ENCODE data around the gene PDIA6. TPM values are rescaled to one million over a fixed set of nuclear protein-coding genes. Genes with fewer than 3 reads are reported as not detected.
A peak's percentile ranks its signal among the peaks of the same experiment; 100 is the strongest.

The PDIA6 gene
- total and polyA plus RNA-seq, 7 experiments from 2014 or later, result 24.3 to 173 (median 49.6) TPM

DNA sequence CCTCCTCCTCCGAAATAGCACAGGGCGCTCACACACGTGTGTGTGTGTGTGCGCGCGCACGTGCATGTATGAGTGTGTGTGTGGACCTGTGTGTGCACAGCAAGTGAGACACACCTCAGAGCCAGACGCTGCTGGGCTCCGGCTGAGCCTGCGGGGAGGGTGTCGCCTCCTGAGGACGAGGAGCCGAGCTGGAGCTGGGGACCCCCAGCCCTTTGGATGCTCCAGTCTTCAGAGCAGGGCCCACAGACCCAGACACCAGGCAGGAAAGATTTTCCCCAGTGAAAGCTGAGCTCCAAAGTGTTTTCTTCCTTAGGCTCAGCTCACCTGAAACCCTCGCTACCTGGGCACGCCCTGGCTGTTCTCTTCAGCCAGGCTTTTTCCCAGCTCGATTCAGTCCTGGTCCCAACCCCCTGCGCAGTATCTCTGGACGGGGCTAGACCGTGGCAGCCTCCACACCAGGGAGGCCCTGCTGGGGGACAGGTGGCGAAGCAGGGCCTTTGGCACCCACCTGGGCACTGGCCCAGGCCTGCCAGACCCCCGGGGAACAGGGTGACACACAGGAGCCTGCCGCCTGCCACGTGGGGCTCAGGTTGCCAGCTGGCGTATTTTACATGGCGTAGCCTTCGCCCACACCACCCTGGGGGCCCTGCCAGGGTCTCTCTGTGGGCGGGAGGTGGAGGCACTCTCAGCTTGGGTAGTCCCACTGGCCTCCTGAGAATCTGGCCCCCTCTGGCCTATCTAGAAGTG is 36.2 kb downstream of the PDIA6 start:
- Mint-ChIP-seq H3K9me3 (no peaks in the 10 kb centered on the region), H3K4me1 (peaks cover 0 to 2% (median 0%) of the 10 kb centered on the region in 7 donors), H3K4me3 (no peak overlapping the region), H3K27me3 (no peaks in the 10 kb centered on the region), H3K27ac (no peak overlapping the region), H3K36me3 (peaks cover 0 to 18% (median 3%) of the 10 kb centered on the region in 5 donors)
- Histone ChIP-seq H3K36me3 (ENCODE audit: control insufficient read depth in 2 of 3, insufficient read depth in 3 of 3, low read length in 3 of 3) (peaks cover 0 to 25% (median 0%) of the 10 kb centered on the region in 3 experiments), H3K9me3 (ENCODE audit: control insufficient read depth in 2 of 3, low read length in 3 of 3) (no peaks in the 10 kb centered on the region), H3K4me3 (ENCODE audit: low read length) (no peak overlapping the region), H3K27me3 (ENCODE audit: control insufficient read depth in 2 of 2, insufficient read depth in 2 of 2, low read length in 2 of 2) (no peaks in the 10 kb centered on the region), H3K4me1 (ENCODE audit: control insufficient read depth in 2 of 2, insufficient read depth in 2 of 2, low read length in 2 of 2) (no peaks in the 10 kb centered on the region), H3K27ac (ENCODE audit: low read depth, low read length) (no peak overlapping the region)
- CTCF ChIA-PET, result no interaction called here
- POLR2A ChIA-PET, result no interaction called here
- intact Hi-C loops (cut with micrococcal nuclease), result no loop called here
- no peak for DNase-seq
- no peak for ATAC-seq

DNA sequence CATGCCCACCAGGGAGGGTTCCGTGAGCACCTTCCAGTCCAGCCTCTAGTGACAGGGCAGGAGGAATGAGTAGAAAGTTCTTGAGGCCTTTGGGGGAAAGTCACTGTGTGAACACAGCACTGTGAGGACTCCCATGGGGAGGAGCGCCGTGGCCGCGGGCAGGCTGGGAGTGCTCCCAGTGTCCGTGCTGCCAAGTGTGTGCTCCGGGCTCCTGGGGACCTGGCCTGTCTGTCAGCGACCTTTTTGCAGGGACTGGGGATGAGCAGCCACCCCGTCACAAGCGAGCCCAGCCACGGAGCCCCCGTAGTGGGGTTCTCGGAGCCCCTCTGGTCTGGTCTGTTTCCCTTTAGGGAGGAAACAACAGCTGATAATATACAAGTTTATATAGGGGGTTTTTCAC is 36.8 kb downstream of the PDIA6 start:
- no peaks in the 10 kb centered on the region for H3K4me1 ChIP-seq (ENCODE audit: control insufficient read depth in 2 of 2, insufficient read depth in 2 of 2, low read length in 2 of 2)
- POLR2A ChIA-PET, result no interaction called here
- CTCF ChIA-PET, result no interaction called here
- Mint-ChIP-seq H3K36me3 (peaks cover 0 to 17% (median 3%) of the 10 kb centered on the region in 5 donors), H3K4me3 (no peak overlapping the region), H3K27me3 (no peaks in the 10 kb centered on the region), H3K27ac (no peak overlapping the region), H3K9me3 (no peaks in the 10 kb centered on the region), H3K4me1 (peaks cover 0 to 2% (median 0%) of the 10 kb centered on the region in 7 donors)
- intact Hi-C loops (cut with micrococcal nuclease), result no loop called here
- no peaks in the 10 kb centered on the region for H3K27me3 ChIP-seq (ENCODE audit: control insufficient read depth in 2 of 2, insufficient read depth in 2 of 2, low read length in 2 of 2)
- no peak for DNase-seq
- no peaks in the 10 kb centered on the region for H3K9me3 ChIP-seq (ENCODE audit: control insufficient read depth in 2 of 3, low read length in 3 of 3)
- no peak overlapping the region for H3K27ac ChIP-seq (ENCODE audit: low read depth, low read length)
- H3K36me3 ChIP-seq (ENCODE audit: control insufficient read depth in 2 of 3, insufficient read depth in 3 of 3, low read length in 3 of 3), result peaks cover 0 to 20% (median 0%) of the 10 kb centered on the region in 3 experiments
- ATAC-seq, result no peak
- no peak overlapping the region for H3K4me3 ChIP-seq (ENCODE audit: low read length)

DNA sequence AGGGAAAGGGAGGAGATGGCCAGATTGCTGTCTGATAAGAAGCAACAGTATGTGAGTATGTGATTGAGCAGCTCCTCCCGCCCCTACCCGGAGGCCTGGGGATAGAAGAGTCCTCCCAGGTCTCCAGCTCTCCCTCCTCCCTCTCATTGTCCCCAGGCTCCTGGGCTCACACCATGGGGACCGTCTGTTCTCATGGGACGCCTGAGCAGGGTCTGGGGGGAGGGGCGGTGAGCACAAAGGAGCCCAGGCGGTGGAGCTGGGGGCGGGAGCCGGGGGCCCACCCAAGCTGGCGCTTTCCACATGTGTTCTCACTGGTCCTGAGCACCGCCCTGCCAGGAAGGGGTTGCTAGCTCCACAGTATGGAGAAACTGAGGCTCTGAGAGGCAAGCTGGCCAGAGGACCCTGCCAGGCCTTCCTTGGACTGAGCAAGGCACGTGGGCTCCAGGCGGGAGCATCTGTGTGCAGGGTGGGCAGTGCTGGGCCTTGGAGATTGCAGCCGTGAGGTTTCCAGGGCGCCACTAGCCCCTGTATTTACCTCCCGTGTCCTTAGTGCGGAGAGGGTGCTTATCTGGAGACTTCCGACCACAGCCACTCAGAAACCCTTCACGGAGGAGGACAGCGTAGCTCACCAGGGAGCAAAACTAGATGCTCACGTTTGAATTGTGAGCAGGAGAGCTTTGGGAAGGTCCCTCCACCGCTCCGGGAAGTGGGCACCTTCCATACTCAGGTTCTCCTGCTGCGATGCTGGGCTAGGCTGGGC is 37.4 kb downstream of the PDIA6 start:
- intact Hi-C loops (cut with micrococcal nuclease), result no loop called here
- POLR2A ChIA-PET, result no interaction called here
- H3K9me3 ChIP-seq (ENCODE audit: control insufficient read depth in 2 of 3, low read length in 3 of 3), result no peaks in the 10 kb centered on the region
- ATAC-seq, result no peak
- no peak overlapping the region for H3K4me3 ChIP-seq (ENCODE audit: low read length)
- Mint-ChIP-seq H3K9me3 (no peaks in the 10 kb centered on the region), H3K4me1 (peaks cover 0 to 2% (median 0%) of the 10 kb centered on the region in 7 donors), H3K36me3 (peaks cover 0 to 12% (median under 1%) of the 10 kb centered on the region in 5 donors), H3K27me3 (no peaks in the 10 kb centered on the region), H3K27ac (peak overlapping the region in 1 of 9 donors; percentile 23), H3K4me3 (no peak overlapping the region)
- H3K27ac ChIP-seq (ENCODE audit: low read depth, low read length), result no peak overlapping the region
- no peaks in the 10 kb centered on the region for H3K4me1 ChIP-seq (ENCODE audit: control insufficient read depth in 2 of 2, insufficient read depth in 2 of 2, low read length in 2 of 2)
- no peaks in the 10 kb centered on the region for H3K27me3 ChIP-seq (ENCODE audit: control insufficient read depth in 2 of 2, insufficient read depth in 2 of 2, low read length in 2 of 2)
- H3K36me3 ChIP-seq (ENCODE audit: control insufficient read depth in 2 of 3, insufficient read depth in 3 of 3, low read length in 3 of 3), result peaks cover 0 to 14% (median 0%) of the 10 kb centered on the region in 3 experiments
- no peak for DNase-seq
- CTCF ChIA-PET, result no interaction called here

DNA sequence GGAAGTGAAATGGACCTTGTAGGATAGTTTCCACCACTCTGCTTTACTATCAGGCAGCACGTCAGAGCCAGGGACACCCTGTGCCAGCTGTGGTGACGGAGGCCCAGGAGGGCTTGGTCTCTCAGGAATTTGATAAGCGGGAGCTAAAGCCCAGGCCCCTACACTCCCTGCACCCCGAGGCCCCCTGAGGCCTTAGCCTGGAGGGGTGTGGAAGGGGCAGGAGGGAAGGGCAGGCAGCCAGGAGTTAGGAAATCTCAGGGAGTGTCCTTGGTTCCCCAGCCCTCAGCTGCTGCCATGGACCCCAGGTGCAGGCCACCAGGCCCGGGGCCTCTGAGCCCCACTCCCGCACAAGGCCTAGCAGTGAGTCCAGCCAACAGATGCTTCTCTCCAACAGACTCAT is 38.2 kb downstream of the PDIA6 start:
- H3K27ac Mint-ChIP-seq, result no peak overlapping the region
- no peaks in the 10 kb centered on the region for H3K9me3 ChIP-seq (ENCODE audit: control insufficient read depth in 2 of 3, low read length in 3 of 3)
- H3K27me3 Mint-ChIP-seq, result no peaks in the 10 kb centered on the region
- no peaks in the 10 kb centered on the region for H3K4me1 ChIP-seq (ENCODE audit: control insufficient read depth in 2 of 2, insufficient read depth in 2 of 2, low read length in 2 of 2)
- H3K4me3 ChIP-seq (ENCODE audit: low read length), result no peak overlapping the region
- H3K9me3 Mint-ChIP-seq, result no peaks in the 10 kb centered on the region
- peaks cover 0 to 7% (median 0%) of the 10 kb centered on the region in 5 donors for H3K36me3 Mint-ChIP-seq
- no peak overlapping the region for H3K27ac ChIP-seq (ENCODE audit: low read depth, low read length)
- peaks cover 0 to 2% (median 0%) of the 10 kb centered on the region in 7 donors for H3K4me1 Mint-ChIP-seq
- DNase-seq (no peak), ATAC-seq (no peak)
- H3K36me3 ChIP-seq (ENCODE audit: control insufficient read depth in 2 of 3, insufficient read depth in 3 of 3, low read length in 3 of 3), result peaks cover 0 to 9% (median 0%) of the 10 kb centered on the region in 3 experiments
- no peaks in the 10 kb centered on the region for H3K27me3 ChIP-seq (ENCODE audit: control insufficient read depth in 2 of 2, insufficient read depth in 2 of 2, low read length in 2 of 2)
- POLR2A ChIA-PET, result no interaction called here
- H3K4me3 Mint-ChIP-seq, result no peak overlapping the region
- intact Hi-C loops (cut with micrococcal nuclease), result no loop called here
- CTCF ChIA-PET, result interaction anchor here (0.6 kb wide), 1 partner anchor 8 kb away, joined by 3 read pairs; no protein-coding TSS in a partner anchor

DNA sequence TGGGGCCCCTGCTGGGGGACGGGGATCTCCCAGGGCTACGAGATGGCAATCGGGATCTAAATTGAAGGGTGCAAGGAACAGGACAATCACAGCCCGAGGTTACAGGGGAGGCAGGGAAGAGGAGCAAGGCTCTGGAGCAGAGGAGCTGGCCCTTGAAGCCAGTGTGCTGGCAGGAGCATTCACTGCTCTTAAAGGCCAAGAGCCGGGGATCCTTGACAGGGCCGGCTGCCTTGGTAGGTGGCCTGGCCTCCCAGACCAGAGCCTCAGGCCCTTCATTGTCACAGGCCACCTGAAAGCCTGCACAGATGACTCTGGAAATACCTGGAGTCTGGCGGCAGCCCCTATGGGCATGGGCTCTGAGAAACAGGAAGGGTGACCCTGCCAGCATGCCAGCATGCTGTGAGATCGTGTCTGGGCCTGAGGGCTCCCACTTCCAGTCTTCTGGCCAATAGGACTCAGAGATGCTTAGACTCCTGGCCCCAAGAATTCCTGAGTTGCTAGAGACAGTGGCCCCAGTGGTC is 38.7 kb downstream of the PDIA6 start:
- no peaks in the 10 kb centered on the region for H3K4me1 ChIP-seq (ENCODE audit: control insufficient read depth in 2 of 2, insufficient read depth in 2 of 2, low read length in 2 of 2)
- H3K36me3 Mint-ChIP-seq, result peaks cover 0 to 6% (median 0%) of the 10 kb centered on the region in 5 donors
- H3K27me3 ChIP-seq (ENCODE audit: control insufficient read depth in 2 of 2, insufficient read depth in 2 of 2, low read length in 2 of 2), result no peaks in the 10 kb centered on the region
- no peak overlapping the region for H3K4me3 ChIP-seq (ENCODE audit: low read length)
- peaks cover 0 to 8% (median 0%) of the 10 kb centered on the region in 3 experiments for H3K36me3 ChIP-seq (ENCODE audit: control insufficient read depth in 2 of 3, insufficient read depth in 3 of 3, low read length in 3 of 3)
- H3K4me3 Mint-ChIP-seq, result no peak overlapping the region
- DNase-seq, result no peak
- H3K9me3 ChIP-seq (ENCODE audit: control insufficient read depth in 2 of 3, low read length in 3 of 3), result no peaks in the 10 kb centered on the region
- H3K27ac Mint-ChIP-seq, result no peak overlapping the region
- ChIA-PET POLR2A (interaction anchor here (0.6 kb wide), 1 partner anchor 330 kb away, joined by 3 read pairs; no protein-coding TSS in a partner anchor), CTCF (interaction anchor here (0.6 kb wide), 1 partner anchor 9 kb away, joined by 3 read pairs; no protein-coding TSS in a partner anchor)
- no peak overlapping the region for H3K27ac ChIP-seq (ENCODE audit: low read depth, low read length)
- H3K9me3 Mint-ChIP-seq, result no peaks in the 10 kb centered on the region
- peaks cover 0 to 2% (median 0%) of the 10 kb centered on the region in 7 donors for H3K4me1 Mint-ChIP-seq
- ATAC-seq, result no peak
- no peaks in the 10 kb centered on the region for H3K27me3 Mint-ChIP-seq
- intact Hi-C loops (cut with micrococcal nuclease), result no loop called here

DNA sequence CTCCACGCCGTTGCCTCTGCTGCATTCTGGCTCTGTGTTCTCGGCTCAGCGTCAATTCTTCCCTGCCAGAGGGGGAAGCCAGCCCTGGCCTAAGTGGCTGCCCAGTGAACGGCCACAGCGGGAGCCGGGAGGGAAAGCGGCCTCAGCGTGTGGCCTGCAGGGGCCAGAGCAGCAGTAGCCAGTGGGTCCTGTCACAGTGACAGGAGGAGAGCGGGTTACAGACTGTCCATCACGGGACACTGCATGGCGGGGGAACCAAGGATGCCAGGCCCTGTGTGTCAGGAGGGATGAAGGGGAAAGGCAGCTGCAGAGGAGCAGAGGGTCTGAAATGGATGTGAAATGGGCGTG is 39.7 kb downstream of the PDIA6 start:
- H3K27me3 ChIP-seq (ENCODE audit: control insufficient read depth in 2 of 2, insufficient read depth in 2 of 2, low read length in 2 of 2), result no peaks in the 10 kb centered on the region
- intact Hi-C loops (cut with micrococcal nuclease), result no loop called here
- ChIA-PET CTCF (no interaction called here), POLR2A (no interaction called here)
- no peaks in the 10 kb centered on the region for H3K9me3 ChIP-seq (ENCODE audit: control insufficient read depth in 2 of 3, low read length in 3 of 3)
- H3K4me3 Mint-ChIP-seq, result no peak overlapping the region
- H3K27me3 Mint-ChIP-seq, result no peaks in the 10 kb centered on the region
- ATAC-seq, result no peak
- H3K4me1 Mint-ChIP-seq, result peaks cover 0 to 2% (median 0%) of the 10 kb centered on the region in 7 donors
- peaks cover 0 to 4% (median 0%) of the 10 kb centered on the region in 5 donors for H3K36me3 Mint-ChIP-seq
- H3K27ac Mint-ChIP-seq, result peak overlapping the region in 1 of 9 donors; percentile 42
- no peaks in the 10 kb centered on the region for H3K36me3 ChIP-seq (ENCODE audit: control insufficient read depth in 2 of 3, insufficient read depth in 3 of 3, low read length in 3 of 3)
- no peak for DNase-seq
- H3K27ac ChIP-seq (ENCODE audit: low read depth, low read length), result no peak overlapping the region
- no peaks in the 10 kb centered on the region for H3K4me1 ChIP-seq (ENCODE audit: control insufficient read depth in 2 of 2, insufficient read depth in 2 of 2, low read length in 2 of 2)
- H3K4me3 ChIP-seq (ENCODE audit: low read length), result no peak overlapping the region
- no peaks in the 10 kb centered on the region for H3K9me3 Mint-ChIP-seq

Measured in naive thymus-derived CD4-positive, alpha-beta T cell (primary cell).